H9 (cell line): ENCODE results near the gene RETSAT. TPM values are rescaled to one million over a fixed set of nuclear protein-coding genes. Genes with fewer than 3 reads are reported as not detected.
"Not testable (repeated sequence)": the region's sequence is repeated elsewhere in the genome, so short reads cannot be mapped to it uniquely, and the experiment has no call there.

ENCODE experiments used
- DNase-seq: peaks from one replicate; pipeline ENCODE4 v3.0.0-alpha.2; 2017
- H2AFZ ChIP-seq: one replicate; pipeline ENCODE4 v1.6.1; 2013; ENCODE audit warnings: mild to moderate bottlenecking, low read length, control low read depth, moderate library complexity
- H2AK5ac ChIP-seq: 2 replicates; pipeline ENCODE4 v1.6.1; 2013; ENCODE audit warnings: low read length, control low read depth, mixed read lengths; ENCODE audit not compliant: insufficient read length
- H2BK120ac ChIP-seq: one replicate; pipeline ENCODE4 v1.6.1; 2013; ENCODE audit warnings: low read depth, mild to moderate bottlenecking, low read length, control low read depth, inconsistent platforms; ENCODE audit not compliant: poor library complexity, severe bottlenecking
- H2BK12ac ChIP-seq: 2 replicates; pipeline ENCODE4 v1.6.1; 2013; ENCODE audit warnings: low read length, control low read depth, mixed read lengths, low read depth; ENCODE audit not compliant: insufficient read length
- H2BK15ac ChIP-seq: 2 replicates; pipeline ENCODE4 v1.6.1; 2013; ENCODE audit warnings: low read depth, low read length, control low read depth
- H2BK20ac ChIP-seq: one replicate; pipeline ENCODE4 v1.6.1; 2013; ENCODE audit warnings: low read depth, mild to moderate bottlenecking, low read length, control low read depth, inconsistent platforms; ENCODE audit not compliant: poor library complexity, severe bottlenecking
- H2BK5ac ChIP-seq: 2 replicates; pipeline ENCODE4 v1.6.1; 2013; ENCODE audit warnings: low read length, control low read depth, mixed read lengths; ENCODE audit not compliant: insufficient read length
- H3K14ac ChIP-seq: 2 replicates; pipeline ENCODE4 v1.6.1; 2013; ENCODE audit warnings: low read length, control low read depth; ENCODE audit not compliant: insufficient read depth
- H3K18ac ChIP-seq: 2 replicates; pipeline ENCODE4 v1.6.1; 2013; ENCODE audit warnings: low read depth, mild to moderate bottlenecking, mixed read lengths, low read length, control low read depth; ENCODE audit not compliant: insufficient read length
- H3K23ac ChIP-seq: 2 replicates; pipeline ENCODE4 v1.6.1; 2013; ENCODE audit warnings: low read length, control low read depth, mixed read lengths, low read depth; ENCODE audit not compliant: insufficient read length
- H3K23me2 ChIP-seq: 2 replicates; pipeline ENCODE4 v1.6.1; 2013; ENCODE audit warnings: low read depth, mild to moderate bottlenecking, mixed read lengths, low read length, control low read depth; ENCODE audit not compliant: insufficient read length, poor library complexity, severe bottlenecking
- H3K27ac ChIP-seq: 2 replicates; pipeline ENCODE4 v1.5.1; 2013; ENCODE audit warnings: low read length, control low read depth, mixed read lengths, low read depth; ENCODE audit not compliant: insufficient read length
- H3K27me3 ChIP-seq: 2 replicates; pipeline ENCODE4 v1.6.1; 2013; ENCODE audit warnings: low read length, control low read depth, inconsistent platforms; ENCODE audit not compliant: insufficient read depth
- H3K4ac ChIP-seq: 2 replicates; pipeline ENCODE4 v1.6.1; 2013; ENCODE audit warnings: low read depth, mild to moderate bottlenecking, control low read depth, inconsistent platforms, low read length, moderate library complexity
- H3K4me1 ChIP-seq: 2 replicates; pipeline ENCODE4 v1.6.1; 2013; ENCODE audit warnings: low read length, control low read depth, inconsistent platforms; ENCODE audit not compliant: insufficient read depth
- H3K4me2 ChIP-seq: 2 replicates; pipeline ENCODE4 v1.6.1; 2013; ENCODE audit warnings: low read length, control low read depth, mixed read lengths; ENCODE audit not compliant: insufficient read length, insufficient read depth
- H3K56ac ChIP-seq: 2 replicates; pipeline ENCODE4 v1.6.1; 2013; ENCODE audit warnings: low read depth, mild to moderate bottlenecking, mixed read lengths, low read length, control low read depth; ENCODE audit not compliant: insufficient read length
- H3K79me1 ChIP-seq: 2 replicates; pipeline ENCODE4 v1.6.1; 2013; ENCODE audit warnings: low read depth, mild to moderate bottlenecking, moderate library complexity, low read length, control low read depth, inconsistent platforms; ENCODE audit not compliant: insufficient read depth, poor library complexity, severe bottlenecking
- H3K79me2 ChIP-seq: 2 replicates; pipeline ENCODE4 v1.6.1; 2013; ENCODE audit warnings: low read length, control low read depth, inconsistent platforms; ENCODE audit not compliant: insufficient read depth
- H3K9ac ChIP-seq: 2 replicates; pipeline ENCODE4 v1.6.1; 2013; ENCODE audit warnings: low read length, control low read depth, mixed read lengths; ENCODE audit not compliant: insufficient read length; ENCODE audit errors: extremely low read depth
- H3K9me3 ChIP-seq: one replicate; pipeline ENCODE4 v1.6.1; 2013; ENCODE audit warnings: low read depth, low read length, inconsistent platforms; ENCODE audit not compliant: control insufficient read depth
- H3T11ph ChIP-seq: one replicate; pipeline ENCODE4 v1.6.1; 2013; ENCODE audit warnings: mild to moderate bottlenecking, low read length, control low read depth, inconsistent platforms
- H4K20me1 ChIP-seq: one replicate; pipeline ENCODE4 v1.6.1; 2013; ENCODE audit not compliant: control insufficient read depth, insufficient read length, insufficient read depth
- H4K5ac ChIP-seq: 2 replicates; pipeline ENCODE4 v1.6.1; 2013; ENCODE audit warnings: low read depth, mild to moderate bottlenecking, mixed read lengths, low read length, control low read depth; ENCODE audit not compliant: insufficient read length
- H4K8ac ChIP-seq: replicated peaks from 2 replicates; pipeline ENCODE4 v1.6.1; 2013; ENCODE audit warnings: low read length, control low read depth, mixed read lengths, low read depth; ENCODE audit not compliant: insufficient read length
- H4K91ac ChIP-seq: 2 replicates; pipeline ENCODE4 v1.6.1; 2013; ENCODE audit warnings: low read depth, mild to moderate bottlenecking, moderate library complexity, mixed read lengths, low read length, control low read depth; ENCODE audit not compliant: insufficient read length
- H3K27ac Mint-ChIP-seq, 3 experiments: 2 replicates in 2 of 3; 3 replicates in 1 of 3; pipeline ENCODE4 v1.8.0; 2020 to 2021; ENCODE audit warnings: mixed read lengths in 3 of 3, mild to moderate bottlenecking in 1 of 3, moderate library complexity in 1 of 3
- H3K27me3 Mint-ChIP-seq: 2 replicates; pipeline ENCODE4 v1.8.0; 2021; ENCODE audit warnings: low read depth, mild to moderate bottlenecking, moderate library complexity, mixed read lengths
- H3K36me3 Mint-ChIP-seq, 3 experiments: 2 replicates in 2 of 3; 3 replicates in 1 of 3; pipeline ENCODE4 v1.8.0; 2020 to 2021; ENCODE audit warnings: low read depth in 3 of 3, mixed read lengths in 3 of 3; ENCODE audit not compliant: insufficient read depth in 1 of 3
- H3K4me1 Mint-ChIP-seq, 2 experiments: 2 replicates each; pipeline ENCODE4 v1.8.0; 2020; ENCODE audit warnings: mixed read lengths in 2 of 2
- H3K4me3 Mint-ChIP-seq, 2 experiments: 2 replicates in 1 of 2; 3 replicates in 1 of 2; pipeline ENCODE4 v1.8.0; 2020 to 2021; ENCODE audit warnings: mild to moderate bottlenecking in 2 of 2, mixed read lengths in 2 of 2, moderate library complexity in 1 of 2
- H3K9me3 Mint-ChIP-seq, 2 experiments: 2 replicates in 1 of 2; 3 replicates in 1 of 2; pipeline ENCODE4 v1.8.0; 2020; ENCODE audit warnings: mild to moderate bottlenecking in 2 of 2, mixed read lengths in 2 of 2, moderate library complexity in 1 of 2
- WGBS: extraction: QIAGEN DNeasy Blood & Tissue Kit; methylation state at CpG from one replicate; pipeline ENCODE4 v1.1.7; 2013; ENCODE audit warnings: missing lambda C conversion rate, low lambda C conversion rate, mixed read lengths; ENCODE audit not compliant: insufficient read length; ENCODE audit errors: extremely low coverage; 5-methylcytosine and 5-hydroxymethylcytosine counted together
- total RNA-seq: library from RNA; stranded (reverse); gene quantifications from 2 replicates; pipeline ENCODE4 v1.2.1, GENCODE V29; 2021
- TF ChIP-seq, protein P1 (sequence below): fragments of 200-600 bp; sonication (generic); conservative IDR thresholded peaks from 3 replicates; pipeline ENCODE4 v1.8.0; 2021; ENCODE audit warnings: antibody characterized with exemption, mild to moderate bottlenecking

Gene RETSAT
- total RNA-seq, 1 experiment from 2014 or later, result 16.7 TPM

DNA sequence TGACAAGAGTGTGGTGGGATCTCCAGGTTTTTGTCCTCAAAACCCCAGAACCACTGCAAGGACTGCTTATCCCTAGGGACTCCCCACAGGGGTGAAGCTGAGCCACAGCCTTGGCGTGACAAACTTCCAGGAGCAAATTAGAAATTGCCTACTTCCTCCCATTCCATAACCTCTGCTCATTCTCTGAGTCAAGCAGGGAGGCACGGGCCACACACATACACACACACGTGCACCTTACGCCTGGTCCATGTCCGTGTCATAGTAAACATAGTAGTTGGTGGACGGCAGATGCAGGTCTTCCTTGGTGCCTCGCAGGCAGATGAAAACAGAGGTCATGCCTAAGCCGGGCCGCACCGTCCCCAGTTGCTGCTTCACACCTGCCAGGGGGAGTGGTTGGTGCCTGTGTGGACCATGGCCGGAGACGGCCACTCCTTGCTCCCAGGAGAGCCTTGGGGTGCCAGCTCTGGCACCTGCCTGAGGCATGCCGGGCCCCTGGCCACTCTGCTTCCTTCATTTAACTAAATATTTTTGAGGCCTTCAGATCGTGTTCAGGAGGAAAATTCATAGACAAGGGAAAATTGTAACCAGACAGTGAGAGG is 9.9 kb downstream of the RETSAT start:
- no peak overlapping the region for H4K91ac ChIP-seq
- no peak overlapping the region for H3T11ph ChIP-seq
- H3K27ac ChIP-seq, result no peak overlapping the region
- H3K27me3 ChIP-seq, result no peaks in the 10 kb centered on the region
- H3K14ac ChIP-seq, result no peak overlapping the region
- Mint-ChIP-seq H3K4me3 (no peak overlapping the region), H3K27me3 (peaks cover under 1% of the 10 kb centered on the region), H3K4me1 (peaks cover 6 to 9% of the 10 kb centered on the region in 2 experiments), H3K36me3 (peaks cover 4 to 40% (median 5%) of the 10 kb centered on the region in 3 experiments; a peak in 6 of 7 replicates), H3K9me3 (no peaks in the 10 kb centered on the region), H3K27ac (peak overlapping the region in 2 of 3 experiments; percentile 23 to 27; a peak in 2 of 7 replicates)
- H3K4ac ChIP-seq, result no peak overlapping the region
- no peak overlapping the region for H2BK15ac ChIP-seq
- no peaks in the 10 kb centered on the region for H3K9me3 ChIP-seq
- no CpG with 5 or more reads among the region's 14 CpGs for WGBS
- no peaks in the 10 kb centered on the region for H4K20me1 ChIP-seq
- H3K9ac ChIP-seq, result no peak overlapping the region
- no peak overlapping the region for H2BK20ac ChIP-seq
- H3K56ac ChIP-seq, result no peak overlapping the region
- no peaks in the 10 kb centered on the region for H3K23me2 ChIP-seq
- H2AFZ ChIP-seq, result no peak overlapping the region
- no peak overlapping the region for H3K23ac ChIP-seq
- H4K8ac ChIP-seq, result no peak overlapping the region
- no peak overlapping the region for H2BK12ac ChIP-seq
- H2BK5ac ChIP-seq, result no peak overlapping the region
- no peak overlapping the region for H3K4me2 ChIP-seq
- no peak overlapping the region for H3K18ac ChIP-seq
- no peak overlapping the region for H2BK120ac ChIP-seq
- DNase-seq, result no peak
- H3K79me2 ChIP-seq, result no peaks in the 10 kb centered on the region
- H4K5ac ChIP-seq, result no peak overlapping the region
- H2AK5ac ChIP-seq, result no peak overlapping the region
- H3K79me1 ChIP-seq, result no peaks in the 10 kb centered on the region
- TF ChIP-seq, protein P1, sequence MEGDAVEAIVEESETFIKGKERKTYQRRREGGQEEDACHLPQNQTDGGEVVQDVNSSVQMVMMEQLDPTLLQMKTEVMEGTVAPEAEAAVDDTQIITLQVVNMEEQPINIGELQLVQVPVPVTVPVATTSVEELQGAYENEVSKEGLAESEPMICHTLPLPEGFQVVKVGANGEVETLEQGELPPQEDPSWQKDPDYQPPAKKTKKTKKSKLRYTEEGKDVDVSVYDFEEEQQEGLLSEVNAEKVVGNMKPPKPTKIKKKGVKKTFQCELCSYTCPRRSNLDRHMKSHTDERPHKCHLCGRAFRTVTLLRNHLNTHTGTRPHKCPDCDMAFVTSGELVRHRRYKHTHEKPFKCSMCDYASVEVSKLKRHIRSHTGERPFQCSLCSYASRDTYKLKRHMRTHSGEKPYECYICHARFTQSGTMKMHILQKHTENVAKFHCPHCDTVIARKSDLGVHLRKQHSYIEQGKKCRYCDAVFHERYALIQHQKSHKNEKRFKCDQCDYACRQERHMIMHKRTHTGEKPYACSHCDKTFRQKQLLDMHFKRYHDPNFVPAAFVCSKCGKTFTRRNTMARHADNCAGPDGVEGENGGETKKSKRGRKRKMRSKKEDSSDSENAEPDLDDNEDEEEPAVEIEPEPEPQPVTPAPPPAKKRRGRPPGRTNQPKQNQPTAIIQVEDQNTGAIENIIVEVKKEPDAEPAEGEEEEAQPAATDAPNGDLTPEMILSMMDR, result no peak
- peaks cover 4% of the 10 kb centered on the region; the same call in 1 of the 2 replicates for H3K4me1 ChIP-seq

DNA sequence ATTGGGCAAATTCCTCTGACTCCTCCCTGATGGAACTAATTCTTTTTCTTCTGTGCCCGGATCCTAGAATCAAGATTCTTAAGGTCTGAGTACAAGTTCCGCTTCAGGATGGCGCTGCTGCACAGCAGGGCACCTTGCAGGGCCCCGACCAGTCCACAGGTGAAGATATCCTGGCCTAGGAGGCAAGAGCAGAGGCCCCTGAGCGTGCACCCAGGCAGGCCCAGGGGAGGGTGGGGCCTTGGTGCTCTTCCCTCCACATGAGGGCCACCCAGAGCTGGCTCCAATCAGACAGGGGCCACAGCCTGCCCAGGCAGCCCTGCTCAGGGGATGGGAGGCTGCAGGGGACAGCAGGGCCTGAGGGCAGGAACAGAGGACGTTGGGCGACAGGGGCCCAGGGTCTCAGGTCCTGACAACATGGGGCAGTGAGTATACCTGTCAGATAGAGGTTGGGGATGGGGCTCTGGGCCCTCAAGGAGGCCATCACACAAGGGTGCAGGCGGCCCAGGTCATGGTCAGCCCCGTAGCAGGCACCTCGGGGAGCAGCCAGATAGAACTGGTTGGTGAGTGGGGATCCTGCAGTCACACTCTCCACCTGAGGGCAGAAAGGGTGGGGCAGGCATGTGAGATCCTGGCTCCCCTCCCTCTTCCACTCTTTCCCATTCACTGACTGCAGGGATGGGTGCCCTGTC is 11.0 kb downstream of the RETSAT start:
- H2BK20ac ChIP-seq, H4K5ac ChIP-seq, H2AFZ ChIP-seq, H3K79me1 ChIP-seq, H3K4me3 Mint-ChIP-seq, H4K91ac ChIP-seq, H3K27ac Mint-ChIP-seq, H3K4ac ChIP-seq, H3K56ac ChIP-seq, H3T11ph ChIP-seq, H3K9me3 ChIP-seq, H3K9ac ChIP-seq, H4K8ac ChIP-seq, H4K20me1 ChIP-seq, DNase-seq, H3K27ac ChIP-seq, H2BK5ac ChIP-seq, H3K14ac ChIP-seq, H3K79me2 ChIP-seq, H3K4me1 ChIP-seq, H2BK120ac ChIP-seq, H3K23ac ChIP-seq, H3K9me3 Mint-ChIP-seq, H3K27me3 Mint-ChIP-seq, H2AK5ac ChIP-seq, H2BK15ac ChIP-seq, H3K4me2 ChIP-seq, H3K18ac ChIP-seq, H2BK12ac ChIP-seq, H3K4me1 Mint-ChIP-seq, H3K27me3 ChIP-seq, H3K23me2 ChIP-seq: not testable (repeated sequence)
- H3K36me3 Mint-ChIP-seq, result peaks cover 0 to 35% (median 4%) of the 10 kb centered on the region in 3 experiments; a peak in 3 of 7 replicates
- no CpG with 5 or more reads among the region's 10 CpGs for WGBS
